Fibroblast of mammary gland (primary cell): ENCODE data around the gene FHIT.
"Not testable (repeated sequence)": the region's sequence is repeated elsewhere in the genome, so short reads cannot be mapped to it uniquely, and the experiment has no call there.

Source experiments
- DNase-seq: peaks from one replicate; pipeline ENCODE4 v3.0.0-alpha.2; 2010; ENCODE audit warnings: low read depth
- H3K4me3 ChIP-seq: 2 replicates; pipeline ENCODE4 v1.5.1; 2011; ENCODE audit warnings: low read depth, mild to moderate bottlenecking, low read length, moderate library complexity; ENCODE audit not compliant: control insufficient read depth
- TF ChIP-seq, protein P1 (sequence below): conservative IDR thresholded peaks from 2 replicates; pipeline ENCODE4 v1.5.1; 2011; ENCODE audit warnings: low read depth, low read length, inconsistent platforms; ENCODE audit not compliant: control insufficient read depth, insufficient read depth

The FHIT gene

DNA sequence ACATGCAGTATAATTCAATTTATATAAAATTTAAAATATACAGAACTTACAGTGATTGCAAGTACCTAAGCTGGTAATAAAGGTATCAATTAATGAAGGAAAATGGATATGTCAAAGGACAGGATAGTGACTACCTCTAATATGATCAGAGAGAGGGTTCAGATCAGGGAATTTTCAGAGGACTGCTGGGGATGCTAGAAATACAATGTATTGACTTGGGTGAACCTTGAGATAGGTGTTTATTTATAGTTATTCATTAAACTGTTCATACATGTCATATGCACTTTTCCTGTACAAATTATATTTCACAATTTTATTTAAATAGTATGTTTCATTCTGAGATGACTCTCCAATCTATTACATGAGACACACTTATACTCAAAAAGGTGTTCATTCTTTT is 554.1 kb downstream of the FHIT start:
- TF ChIP-seq, protein P1, sequence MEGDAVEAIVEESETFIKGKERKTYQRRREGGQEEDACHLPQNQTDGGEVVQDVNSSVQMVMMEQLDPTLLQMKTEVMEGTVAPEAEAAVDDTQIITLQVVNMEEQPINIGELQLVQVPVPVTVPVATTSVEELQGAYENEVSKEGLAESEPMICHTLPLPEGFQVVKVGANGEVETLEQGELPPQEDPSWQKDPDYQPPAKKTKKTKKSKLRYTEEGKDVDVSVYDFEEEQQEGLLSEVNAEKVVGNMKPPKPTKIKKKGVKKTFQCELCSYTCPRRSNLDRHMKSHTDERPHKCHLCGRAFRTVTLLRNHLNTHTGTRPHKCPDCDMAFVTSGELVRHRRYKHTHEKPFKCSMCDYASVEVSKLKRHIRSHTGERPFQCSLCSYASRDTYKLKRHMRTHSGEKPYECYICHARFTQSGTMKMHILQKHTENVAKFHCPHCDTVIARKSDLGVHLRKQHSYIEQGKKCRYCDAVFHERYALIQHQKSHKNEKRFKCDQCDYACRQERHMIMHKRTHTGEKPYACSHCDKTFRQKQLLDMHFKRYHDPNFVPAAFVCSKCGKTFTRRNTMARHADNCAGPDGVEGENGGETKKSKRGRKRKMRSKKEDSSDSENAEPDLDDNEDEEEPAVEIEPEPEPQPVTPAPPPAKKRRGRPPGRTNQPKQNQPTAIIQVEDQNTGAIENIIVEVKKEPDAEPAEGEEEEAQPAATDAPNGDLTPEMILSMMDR, result no peak
- H3K4me3 ChIP-seq, result no peak overlapping the region
- no peak for DNase-seq

DNA sequence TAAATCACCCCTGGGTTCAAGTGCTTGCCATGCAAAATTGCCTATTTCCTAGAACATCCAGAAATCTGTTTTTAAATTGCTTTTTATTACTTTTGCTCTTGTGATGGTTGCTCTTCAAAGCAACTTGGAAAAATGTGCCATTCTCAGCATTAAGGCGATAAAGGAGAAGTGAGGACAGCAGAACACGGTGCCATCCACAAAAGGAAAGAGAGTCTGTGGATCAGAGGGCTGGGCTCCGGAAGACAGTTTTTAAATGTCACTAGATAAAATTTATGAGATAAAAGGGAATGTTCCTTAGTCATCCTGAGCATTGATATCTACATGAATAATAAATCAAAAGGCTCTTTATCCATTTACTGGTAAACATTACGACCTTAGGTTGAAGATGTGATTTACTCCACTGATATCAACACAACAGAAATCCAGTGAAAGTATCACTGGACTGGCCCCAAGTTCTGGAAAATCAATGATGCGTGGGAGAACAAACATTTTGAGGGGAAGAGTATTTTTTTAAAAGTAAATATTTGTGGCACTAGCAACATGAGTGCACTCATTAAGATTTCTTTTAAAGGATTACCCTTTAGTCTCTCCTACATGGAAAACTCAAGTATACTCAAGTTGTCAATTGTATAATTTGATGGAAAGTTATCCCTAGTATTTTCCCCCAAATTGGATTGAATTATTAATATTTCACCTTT is 554.7 kb downstream of the FHIT start:
- no peak for DNase-seq
- TF ChIP-seq, protein P1, result no peak
- H3K4me3 ChIP-seq, result no peak overlapping the region

- no peak overlapping the region for H3K4me3 ChIP-seq
- no peak for DNase-seq
- TF ChIP-seq, protein P1, result no peak
These were observed 575.8 kb downstream of the FHIT start for GRCh38 chr3:60675424-60675823.

DNA sequence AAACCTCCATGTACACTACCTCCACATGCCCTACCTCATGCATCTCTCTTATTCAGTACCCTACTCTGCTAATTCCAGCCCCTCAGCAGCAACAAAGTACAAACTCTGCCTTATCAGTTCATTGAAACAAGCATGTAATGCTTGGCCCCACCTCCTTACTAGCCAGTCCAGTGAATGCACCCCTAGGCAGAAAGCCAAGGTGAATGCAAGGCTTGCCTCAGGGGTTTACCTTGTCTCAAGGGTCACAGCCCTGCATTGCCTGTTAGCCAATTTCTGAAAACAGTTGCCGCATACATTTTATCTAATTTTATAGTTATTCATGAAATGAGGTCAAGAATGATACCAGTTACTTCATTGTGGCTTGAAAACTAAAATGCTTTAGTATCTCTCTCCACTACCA is 576.4 kb downstream of the FHIT start:
- DNase-seq, result no peak
- TF ChIP-seq, protein P1, result no peak

DNA sequence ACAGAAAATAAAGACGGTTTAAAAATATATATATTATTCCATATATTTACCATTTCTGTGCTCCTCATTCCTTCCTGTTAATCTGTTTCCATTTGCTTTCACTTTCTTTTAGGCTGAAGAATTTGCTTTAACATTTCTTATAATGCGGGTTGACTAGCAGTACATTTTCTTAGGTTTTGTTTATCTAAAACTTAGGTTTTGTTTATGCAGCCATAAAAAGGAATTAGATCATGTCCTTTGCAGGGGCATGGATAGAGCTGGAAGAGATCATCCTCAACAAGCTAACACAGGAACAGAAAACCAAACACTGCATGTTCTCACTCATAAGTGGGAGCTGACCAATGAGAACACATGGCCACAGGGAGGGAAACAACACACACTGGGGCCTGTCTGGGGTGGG is 578.1 kb downstream of the FHIT start:
- TF ChIP-seq, protein P1, result no peak
- H3K4me3 ChIP-seq, result no peak overlapping the region
- no peak for DNase-seq

More for the DNA sequence above, 576.4 kb downstream of the FHIT start:
- no peak overlapping the region for H3K4me3 ChIP-seq

GRCh38 chr3:60672337-60672736 is 578.9 kb downstream of the FHIT start:
- not testable (repeated sequence) for DNase-seq

DNA sequence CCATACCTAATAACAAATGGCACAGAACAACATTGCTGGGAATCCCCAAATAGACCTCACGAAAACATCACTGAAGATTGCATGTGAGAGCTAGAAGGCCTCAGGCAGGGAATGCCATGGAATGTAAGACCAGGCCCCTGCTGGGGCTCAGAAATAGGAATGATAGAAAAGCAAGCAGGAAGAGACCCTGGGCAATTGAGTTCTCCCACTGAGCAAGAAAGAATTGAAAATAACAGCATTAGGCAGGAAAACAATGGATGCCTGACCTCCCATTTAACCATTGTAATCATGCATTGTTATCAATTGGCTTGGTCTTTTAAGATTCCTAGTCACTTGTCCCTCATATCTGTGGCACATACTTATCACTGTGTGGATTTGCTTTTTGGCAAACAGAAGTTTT is 581.6 kb downstream of the FHIT start:
- TF ChIP-seq, protein P1, result no peak
- H3K4me3 ChIP-seq, result no peak overlapping the region
- no peak for DNase-seq

More at GRCh38 chr3:60672337-60672736, 578.9 kb downstream of the FHIT start:
- H3K4me3 ChIP-seq, result not testable (repeated sequence)
